Thoracic aorta (tissue), 2 donors: ENCODE data around the gene PCBP3. TPM values are rescaled to one million over a fixed set of nuclear protein-coding genes. Genes with fewer than 3 reads are reported as not detected.

Experiments used
- ATAC-seq: fragments of 150-250 bp; one replicate; pipeline ENCODE4 v1.8.0; 2017; ENCODE audit warnings: low read depth; ENCODE audit not compliant: insufficient number of reproducible peaks, low FRiP score
- DNase-seq: peaks from one replicate; pipeline ENCODE4 v3.0.0-alpha.2; 2020; ENCODE audit warnings: low spot score
- H3K27ac ChIP-seq, 2 donors: fragments of 200-600 bp; sonication (generic); 1 replicate in 1 of 2; 2 replicates in 1 of 2; pipeline ENCODE4 v1.5.1; 2016; ENCODE audit warnings: mild to moderate bottlenecking in 2 of 2, moderate library complexity in 2 of 2
- H3K27me3 ChIP-seq: fragments of 200-600 bp; sonication (generic); replicated peaks from 2 replicates; pipeline ENCODE4 v1.6.0; 2016; ENCODE audit warnings: mild to moderate bottlenecking; ENCODE audit not compliant: insufficient read depth
- H3K36me3 ChIP-seq: fragments of 200-600 bp; sonication (generic); one replicate; pipeline ENCODE4 v1.5.1; 2016
- H3K4me1 ChIP-seq, 2 donors: fragments of 200-600 bp; sonication (generic); 1 replicate in 1 of 2; 2 replicates in 1 of 2; pipeline versions ENCODE4 v1.5.1 to v1.6.0; 2016; ENCODE audit warnings: low read depth in 2 of 2, mild to moderate bottlenecking in 1 of 2; ENCODE audit not compliant: control insufficient read depth in 1 of 2
- H3K4me3 ChIP-seq: fragments of 200-600 bp; sonication (generic); 2 replicates; pipeline ENCODE4 v1.5.1; 2016; ENCODE audit warnings: mild to moderate bottlenecking
- H3K9me3 ChIP-seq: fragments of 200-600 bp; sonication (generic); 2 replicates; pipeline ENCODE4 v1.5.1; 2016
- total RNA-seq, 2 donors: library from RNA; depleted of rRNA; stranded (reverse); fragments of >200 nt; gene quantifications; one replicate each; pipeline versions ENCODE4 v1.1.0 to v1.2.3, GENCODE V29; 2016
- TF ChIP-seq, protein P1 (sequence below): fragments of 200-600 bp; sonication (generic); IDR thresholded peaks from one replicate; pipeline ENCODE4 v1.5.1; 2019; ENCODE audit warnings: antibody characterized with exemption

PCBP3 gene
- total RNA-seq, 2 donors from 2014 or later, result 4.5 to 28.4 TPM

GRCh38 chr21:45724994-45725843 lies 81.7 kb downstream of the PCBP3 start:
- Histone ChIP-seq H3K9me3 (no peaks in the 10 kb centered on the region), H3K36me3 (no peaks in the 10 kb centered on the region), H3K4me3 (no peak overlapping the region), H3K27me3 (no peaks in the 10 kb centered on the region), H3K27ac (no peak overlapping the region), H3K4me1 (peaks cover 0 to 15% of the 10 kb centered on the region in 2 donors)
- TF ChIP-seq, protein P1, sequence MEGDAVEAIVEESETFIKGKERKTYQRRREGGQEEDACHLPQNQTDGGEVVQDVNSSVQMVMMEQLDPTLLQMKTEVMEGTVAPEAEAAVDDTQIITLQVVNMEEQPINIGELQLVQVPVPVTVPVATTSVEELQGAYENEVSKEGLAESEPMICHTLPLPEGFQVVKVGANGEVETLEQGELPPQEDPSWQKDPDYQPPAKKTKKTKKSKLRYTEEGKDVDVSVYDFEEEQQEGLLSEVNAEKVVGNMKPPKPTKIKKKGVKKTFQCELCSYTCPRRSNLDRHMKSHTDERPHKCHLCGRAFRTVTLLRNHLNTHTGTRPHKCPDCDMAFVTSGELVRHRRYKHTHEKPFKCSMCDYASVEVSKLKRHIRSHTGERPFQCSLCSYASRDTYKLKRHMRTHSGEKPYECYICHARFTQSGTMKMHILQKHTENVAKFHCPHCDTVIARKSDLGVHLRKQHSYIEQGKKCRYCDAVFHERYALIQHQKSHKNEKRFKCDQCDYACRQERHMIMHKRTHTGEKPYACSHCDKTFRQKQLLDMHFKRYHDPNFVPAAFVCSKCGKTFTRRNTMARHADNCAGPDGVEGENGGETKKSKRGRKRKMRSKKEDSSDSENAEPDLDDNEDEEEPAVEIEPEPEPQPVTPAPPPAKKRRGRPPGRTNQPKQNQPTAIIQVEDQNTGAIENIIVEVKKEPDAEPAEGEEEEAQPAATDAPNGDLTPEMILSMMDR, result no peak
- DNase-seq, result no peak
- no peak for ATAC-seq

DNA sequence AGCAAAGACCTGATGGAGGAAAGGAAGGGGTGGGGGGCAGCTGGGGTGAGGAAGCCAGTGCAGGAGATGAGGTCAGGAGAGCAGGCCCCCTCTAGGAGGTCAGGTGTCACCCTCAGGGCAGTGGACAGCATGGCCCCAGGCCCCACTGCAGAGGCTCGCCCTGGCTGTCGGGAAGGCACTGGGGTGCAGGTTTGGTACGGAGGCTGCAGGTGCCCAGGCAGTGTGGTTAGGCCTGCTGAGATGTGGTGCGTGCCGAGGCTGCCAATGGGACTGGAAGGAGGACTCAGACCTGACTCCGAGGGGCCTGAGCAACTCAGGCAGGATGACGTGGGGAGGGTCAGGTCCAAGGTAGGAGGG lies 82.3 kb downstream of the PCBP3 start:
- no peaks in the 10 kb centered on the region for H3K36me3 ChIP-seq
- H3K9me3 ChIP-seq, result no peaks in the 10 kb centered on the region
- no peak for DNase-seq
- H3K27ac ChIP-seq, result no peak overlapping the region
- H3K4me1 ChIP-seq, result peaks cover 0 to 15% of the 10 kb centered on the region in 2 donors
- ATAC-seq, result no peak
- TF ChIP-seq, protein P1, result no peak
- no peak overlapping the region for H3K4me3 ChIP-seq
- no peaks in the 10 kb centered on the region for H3K27me3 ChIP-seq

- Histone ChIP-seq H3K4me1 (peaks cover 0 to 15% of the 10 kb centered on the region in 2 donors), H3K36me3 (no peaks in the 10 kb centered on the region), H3K27me3 (no peaks in the 10 kb centered on the region), H3K9me3 (no peaks in the 10 kb centered on the region), H3K27ac (no peak overlapping the region), H3K4me3 (no peak overlapping the region)
- TF ChIP-seq, protein P1, result no peak
- ATAC-seq, result no peak
- no peak for DNase-seq
Observed at GRCh38 chr21:45726438-45726837, 82.9 kb downstream of the PCBP3 start.

DNA sequence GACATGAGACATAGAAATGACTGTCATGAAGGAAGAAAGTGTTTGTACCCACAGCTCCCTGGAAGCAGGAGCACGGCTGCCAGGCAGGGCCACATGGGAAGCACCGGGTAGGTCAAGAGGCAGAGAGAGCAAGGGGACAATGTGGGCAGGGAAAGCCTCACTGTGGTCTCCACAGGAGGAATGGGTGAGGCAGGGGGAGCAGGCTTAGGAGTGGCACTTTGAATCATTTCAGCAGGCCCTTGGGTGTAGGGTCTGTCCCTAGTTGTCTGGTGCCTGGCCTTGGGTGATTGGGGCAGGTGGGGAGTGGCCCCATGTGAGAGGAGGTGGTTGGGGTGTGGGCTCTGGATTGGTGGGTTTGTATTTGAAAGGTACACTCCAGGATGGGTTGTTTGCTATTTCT lies 83.9 kb downstream of the PCBP3 start:
- H3K4me3 ChIP-seq, result no peak overlapping the region
- TF ChIP-seq, protein P1, result no peak
- H3K36me3 ChIP-seq, result no peaks in the 10 kb centered on the region
- no peaks in the 10 kb centered on the region for H3K27me3 ChIP-seq
- peaks cover 0 to 15% of the 10 kb centered on the region in 2 donors for H3K4me1 ChIP-seq
- ATAC-seq (no peak), DNase-seq (no peak)
- no peak overlapping the region for H3K27ac ChIP-seq
- H3K9me3 ChIP-seq, result no peaks in the 10 kb centered on the region

DNA sequence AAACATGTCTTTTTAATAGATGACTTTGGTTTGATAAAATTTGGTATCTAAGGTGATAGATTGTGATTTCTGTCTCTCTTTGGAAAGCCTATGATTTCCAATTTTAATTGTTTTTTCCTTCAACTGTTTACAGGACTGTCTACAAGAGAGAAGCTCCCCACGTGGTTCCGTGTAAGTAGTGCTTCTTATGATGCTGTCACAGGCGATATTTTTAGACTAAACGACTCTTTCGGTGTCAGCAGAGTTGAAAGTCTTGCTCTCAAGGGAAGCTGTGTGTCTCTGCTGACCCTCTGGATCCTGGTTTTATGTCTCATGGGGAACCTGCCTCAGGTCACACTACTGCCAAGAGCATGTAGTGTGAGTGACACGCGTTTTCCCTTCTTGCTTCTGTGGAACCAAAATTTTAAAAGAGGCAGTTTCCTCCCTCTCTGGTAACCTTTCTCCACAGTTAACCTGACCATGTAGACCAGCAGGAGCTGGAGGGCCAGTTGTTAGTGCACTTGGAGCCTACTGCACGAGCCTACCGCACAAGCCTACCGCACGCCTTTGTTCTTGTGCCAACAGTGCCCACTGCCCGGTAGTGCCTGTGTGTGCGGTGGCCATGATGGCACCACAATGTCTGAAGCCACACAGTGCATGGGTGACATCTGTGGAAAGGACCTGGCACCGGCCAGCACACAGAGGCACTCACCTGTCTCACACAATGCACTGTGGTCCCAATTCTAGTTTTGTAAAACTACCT lies 91.9 kb downstream of the PCBP3 start:
- Histone ChIP-seq H3K36me3 (no peaks in the 10 kb centered on the region), H3K4me3 (no peak overlapping the region), H3K9me3 (no peaks in the 10 kb centered on the region), H3K27me3 (no peaks in the 10 kb centered on the region), H3K4me1 (no peaks in the 10 kb centered on the region), H3K27ac (no peak overlapping the region)
- no peak for DNase-seq
- TF ChIP-seq, protein P1, result no peak
- no peak for ATAC-seq
